Esophagus muscularis mucosa (tissue), 4 donors: ENCODE data around the gene EP400. TPM values are rescaled to one million over a fixed set of nuclear protein-coding genes. Genes with fewer than 3 reads are reported as not detected.

Source experiments
- DNase-seq: peaks from one replicate; pipeline ENCODE4 v3.0.0-alpha.2; 2017; ENCODE audit errors: extremely low spot score
- H3K27ac ChIP-seq, 4 donors: fragments of 200-600 bp; sonication (generic); replicated peaks in 1 of 4; 1 replicate in 3 of 4; 2 replicates in 1 of 4; pipeline ENCODE4 v1.5.1; 2016 to 2019; ENCODE audit warnings: mild to moderate bottlenecking in 1 of 4
- H3K27me3 ChIP-seq, 4 donors: fragments of 200-600 bp; sonication (generic); one replicate each; pipeline versions ENCODE4 v1.5.1 to v1.6.0; 2016 to 2019
- H3K36me3 ChIP-seq, 4 donors: fragments of 200-600 bp; sonication (generic); one replicate each; pipeline ENCODE4 v1.5.1; 2016 to 2019
- H3K4me1 ChIP-seq, 4 donors: fragments of 200-600 bp; sonication (generic); one replicate each; pipeline ENCODE4 v1.5.1; 2016 to 2019
- H3K4me3 ChIP-seq, 4 donors: fragments of 200-600 bp; sonication (generic); 1 replicate in 2 of 4; 2 replicates in 2 of 4; pipeline ENCODE4 v1.5.1; 2016 to 2019; ENCODE audit warnings: mild to moderate bottlenecking in 4 of 4, moderate library complexity in 1 of 4
- H3K9me3 ChIP-seq, 4 donors: fragments of 200-600 bp; sonication (generic); 1 replicate in 3 of 4; 2 replicates in 1 of 4; pipeline ENCODE4 v1.5.1; 2016 to 2019
- EP300 ChIP-seq: sonication (generic); formaldehyde crosslinking; IDR thresholded peaks from one replicate; pipeline ENCODE4 v1.6.1; 2017; ENCODE audit warnings: antibody characterized with exemption
- POLR2A ChIP-seq: fragments of 450-650 bp; IDR thresholded peaks from one replicate; pipeline ENCODE4 v1.6.1; 2017; ENCODE audit warnings: antibody characterized with exemption, moderate library complexity, mild to moderate bottlenecking, low read depth
- POLR2AphosphoS5 ChIP-seq, 2 donors: sonication (generic); formaldehyde crosslinking; IDR thresholded peaks; one replicate each; pipeline ENCODE4 v1.6.1; 2017; ENCODE audit warnings: antibody characterized with exemption in 2 of 2
- WGBS: methylation state at CpG from one replicate; pipeline ENCODE4 v1.1.5; 2018; 5-methylcytosine and 5-hydroxymethylcytosine counted together
- intact Hi-C: fragments of 100-400 bp; cut with DNase I; formaldehyde crosslinking; loops from one replicate; pipeline ENCODE4 v1.15.1; 2023
- total RNA-seq, 4 donors: library from RNA; depleted of rRNA; stranded (reverse); fragments of >200 nt; gene quantifications; one replicate each; pipeline versions ENCODE4 v1.1.0 to v1.2.1, GENCODE V29; 2016
- TF ChIP-seq, protein P1 (sequence below), 3 experiments: fragments of 200-600 bp in 2 of 3; fragments of 450-650 bp in 1 of 3; sonication (generic) in 2 of 3; IDR thresholded peaks; one replicate each; pipeline ENCODE4 v1.5.1; 2017 to 2019; ENCODE audit warnings: antibody characterized with exemption in 3 of 3, mild to moderate bottlenecking in 2 of 3, moderate library complexity in 1 of 3

EP400 gene
- total RNA-seq, 4 donors from 2014 or later = 16.9 to 31.1 (median 22.4) TPM

GRCh38 chr12:131965073-131965472, 15.3 kb downstream of the EP400 start:
- 96% methylated on average over 2 of the region's 2 CpGs for WGBS
- no peak for DNase-seq
- peaks cover 0 to 35% (median 15%) of the 10 kb centered on the region in 4 donors for H3K4me1 ChIP-seq
- H3K9me3 ChIP-seq = no peaks in the 10 kb centered on the region
- no peaks in the 10 kb centered on the region for H3K27me3 ChIP-seq
- no peak overlapping the region for H3K27ac ChIP-seq
- peaks cover 9 to 23% (median 14%) of the 10 kb centered on the region in 4 donors for H3K36me3 ChIP-seq
- H3K4me3 ChIP-seq = no peak overlapping the region
- TF ChIP-seq POLR2AphosphoS5 (IDR thresholded peaks at IDR 0.05) (no peak), POLR2A (no peak), EP300 (no peak)
- TF ChIP-seq, protein P1, sequence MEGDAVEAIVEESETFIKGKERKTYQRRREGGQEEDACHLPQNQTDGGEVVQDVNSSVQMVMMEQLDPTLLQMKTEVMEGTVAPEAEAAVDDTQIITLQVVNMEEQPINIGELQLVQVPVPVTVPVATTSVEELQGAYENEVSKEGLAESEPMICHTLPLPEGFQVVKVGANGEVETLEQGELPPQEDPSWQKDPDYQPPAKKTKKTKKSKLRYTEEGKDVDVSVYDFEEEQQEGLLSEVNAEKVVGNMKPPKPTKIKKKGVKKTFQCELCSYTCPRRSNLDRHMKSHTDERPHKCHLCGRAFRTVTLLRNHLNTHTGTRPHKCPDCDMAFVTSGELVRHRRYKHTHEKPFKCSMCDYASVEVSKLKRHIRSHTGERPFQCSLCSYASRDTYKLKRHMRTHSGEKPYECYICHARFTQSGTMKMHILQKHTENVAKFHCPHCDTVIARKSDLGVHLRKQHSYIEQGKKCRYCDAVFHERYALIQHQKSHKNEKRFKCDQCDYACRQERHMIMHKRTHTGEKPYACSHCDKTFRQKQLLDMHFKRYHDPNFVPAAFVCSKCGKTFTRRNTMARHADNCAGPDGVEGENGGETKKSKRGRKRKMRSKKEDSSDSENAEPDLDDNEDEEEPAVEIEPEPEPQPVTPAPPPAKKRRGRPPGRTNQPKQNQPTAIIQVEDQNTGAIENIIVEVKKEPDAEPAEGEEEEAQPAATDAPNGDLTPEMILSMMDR (IDR thresholded peaks at IDR 0.05) = no peak
- intact Hi-C loops = no loop called here

DNA sequence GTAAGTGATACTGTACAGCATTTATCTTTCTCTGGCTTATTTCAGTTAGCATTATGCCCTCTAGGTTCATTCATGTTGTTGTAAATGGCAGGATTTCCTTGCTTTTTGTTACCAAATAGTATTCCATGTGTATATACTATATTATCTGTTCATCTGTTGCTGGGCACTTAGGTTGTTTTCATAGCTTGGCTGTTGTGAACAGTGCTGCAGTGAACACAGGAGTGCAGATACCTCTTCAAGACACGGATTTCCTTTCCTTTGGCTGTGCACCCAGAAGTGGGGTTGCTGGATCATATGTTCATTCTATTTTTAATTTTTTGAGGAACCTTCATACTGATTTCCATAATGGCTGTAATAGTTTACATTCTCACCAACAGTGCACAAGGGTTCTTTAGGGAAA, 21.5 kb downstream of the EP400 start:
- H3K9me3 ChIP-seq = no peaks in the 10 kb centered on the region
- DNase-seq = no peak
- H3K4me1 ChIP-seq = peaks cover 4 to 12% (median 8%) of the 10 kb centered on the region in 4 donors
- peaks cover 0 to 6% (median 2%) of the 10 kb centered on the region in 4 donors for H3K36me3 ChIP-seq
- H3K4me3 ChIP-seq = no peak overlapping the region
- no peak for TF ChIP-seq POLR2A
- TF ChIP-seq EP300 = no peak
- TF ChIP-seq, protein P1 (IDR thresholded peaks at IDR 0.05) = no peak
- TF ChIP-seq POLR2AphosphoS5 (IDR thresholded peaks at IDR 0.05) = no peak
- no peaks in the 10 kb centered on the region for H3K27me3 ChIP-seq
- no peak overlapping the region for H3K27ac ChIP-seq
- intact Hi-C loops = no loop called here
- whole genome bisulfite sequencing = 27% methylated on average over 1 of the region's 1 CpG

- Histone ChIP-seq H3K27me3 (no peaks in the 10 kb centered on the region), H3K9me3 (no peaks in the 10 kb centered on the region), H3K36me3 (peaks cover 1 to 14% (median 10%) of the 10 kb centered on the region in 4 donors), H3K27ac (no peak overlapping the region), H3K4me3 (no peak overlapping the region), H3K4me1 (peaks cover 4 to 12% (median 8%) of the 10 kb centered on the region in 4 donors)
- intact Hi-C loops = no loop called here
- no peak for DNase-seq
- WGBS = 90% methylated on average over 8 of the region's 8 CpGs
- TF ChIP-seq POLR2A (no peak), POLR2AphosphoS5 (IDR thresholded peaks at IDR 0.05) (no peak), EP300 (no peak)
- TF ChIP-seq, protein P1 (IDR thresholded peaks at IDR 0.05) = no peak
These were observed 25.5 kb downstream of the EP400 start for GRCh38 chr12:131975228-131975627.

- Histone ChIP-seq H3K4me1 (no peaks in the 10 kb centered on the region), H3K27ac (no peak overlapping the region), H3K36me3 (peaks cover 35 to 52% (median 51%) of the 10 kb centered on the region in 4 donors), H3K4me3 (no peak overlapping the region), H3K9me3 (no peaks in the 10 kb centered on the region), H3K27me3 (no peaks in the 10 kb centered on the region)
- peak; percentile 31 for DNase-seq
- WGBS = 88% methylated on average over 12 of the region's 12 CpGs
- TF ChIP-seq POLR2AphosphoS5 (IDR thresholded peaks at IDR 0.05) = no peak
- no peak for TF ChIP-seq POLR2A
- TF ChIP-seq, protein P1 (IDR thresholded peaks at IDR 0.05) = no peak
- TF ChIP-seq EP300 = no peak
- intact Hi-C loops = no loop called here
These were observed 29.9 kb downstream of the EP400 start for GRCh38 chr12:131979606-131980005.

- intact Hi-C loops = no loop called here
- Histone ChIP-seq H3K4me3 (no peak overlapping the region), H3K9me3 (no peaks in the 10 kb centered on the region), H3K36me3 (peaks cover 35 to 59% (median 56%) of the 10 kb centered on the region in 4 donors), H3K27me3 (no peaks in the 10 kb centered on the region), H3K4me1 (no peaks in the 10 kb centered on the region), H3K27ac (no peak overlapping the region)
- no peak for DNase-seq
- TF ChIP-seq POLR2AphosphoS5 (IDR thresholded peaks at IDR 0.05) (no peak), POLR2A (no peak), EP300 (no peak)
- TF ChIP-seq, protein P1 (IDR thresholded peaks at IDR 0.05) = no peak
- WGBS = 82% methylated on average over 3 of the region's 3 CpGs
These were observed 30.5 kb downstream of the EP400 start for GRCh38 chr12:131980263-131980662.
